Measurements from ENCODE around the gene AK2. TPM values are rescaled to one million over a fixed set of nuclear protein-coding genes. Genes with fewer than 3 reads are reported as not detected.

The AK2 gene
- total RNA-seq, 4 donors from 2014 or later: 70.2 to 108 (median 80.7) TPM

DNA sequence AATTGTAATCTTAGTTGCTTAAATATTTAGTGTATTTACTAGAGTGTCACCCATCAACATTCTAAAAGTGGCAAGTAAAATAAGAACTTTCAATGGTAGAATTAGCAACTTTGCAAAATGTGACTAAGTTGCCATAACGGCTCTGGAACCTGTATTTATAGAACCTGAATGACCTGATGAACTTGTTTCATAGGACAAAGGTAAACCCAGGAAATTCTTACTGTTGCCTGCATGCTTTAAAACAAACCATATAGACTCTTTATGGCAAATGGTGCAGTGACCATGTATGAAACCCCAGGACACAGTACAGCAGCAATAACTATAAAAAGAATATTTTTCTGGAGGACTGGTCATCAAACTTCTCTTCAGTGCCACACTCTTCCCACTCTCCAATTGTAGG lies 22.9 kb downstream of the AK2 start:
- no peak overlapping the region for H3K27ac ChIP-seq (replicated peaks in 1 of 4)
- intact Hi-C loops (cut with DNase I): no loop called here
- no peaks in the 10 kb centered on the region for H3K9me3 ChIP-seq
- TF ChIP-seq, protein P1, sequence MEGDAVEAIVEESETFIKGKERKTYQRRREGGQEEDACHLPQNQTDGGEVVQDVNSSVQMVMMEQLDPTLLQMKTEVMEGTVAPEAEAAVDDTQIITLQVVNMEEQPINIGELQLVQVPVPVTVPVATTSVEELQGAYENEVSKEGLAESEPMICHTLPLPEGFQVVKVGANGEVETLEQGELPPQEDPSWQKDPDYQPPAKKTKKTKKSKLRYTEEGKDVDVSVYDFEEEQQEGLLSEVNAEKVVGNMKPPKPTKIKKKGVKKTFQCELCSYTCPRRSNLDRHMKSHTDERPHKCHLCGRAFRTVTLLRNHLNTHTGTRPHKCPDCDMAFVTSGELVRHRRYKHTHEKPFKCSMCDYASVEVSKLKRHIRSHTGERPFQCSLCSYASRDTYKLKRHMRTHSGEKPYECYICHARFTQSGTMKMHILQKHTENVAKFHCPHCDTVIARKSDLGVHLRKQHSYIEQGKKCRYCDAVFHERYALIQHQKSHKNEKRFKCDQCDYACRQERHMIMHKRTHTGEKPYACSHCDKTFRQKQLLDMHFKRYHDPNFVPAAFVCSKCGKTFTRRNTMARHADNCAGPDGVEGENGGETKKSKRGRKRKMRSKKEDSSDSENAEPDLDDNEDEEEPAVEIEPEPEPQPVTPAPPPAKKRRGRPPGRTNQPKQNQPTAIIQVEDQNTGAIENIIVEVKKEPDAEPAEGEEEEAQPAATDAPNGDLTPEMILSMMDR (IDR thresholded peaks at IDR 0.05): no peak
- TF ChIP-seq POLR2AphosphoS5 (IDR thresholded peaks at IDR 0.05): no peak
- TF ChIP-seq EP300 (IDR thresholded peaks at IDR 0.05): no peak
- TF ChIP-seq POLR2A (IDR thresholded peaks at IDR 0.05; ENCODE audit: low read depth): no peak
- H3K36me3 ChIP-seq: peaks cover 4 to 63% (median 45%) of the 10 kb centered on the region in 4 donors
- no peak for DNase-seq (ENCODE audit: extremely low spot score)
- H3K4me3 ChIP-seq: no peak overlapping the region
- peaks cover 31 to 37% (median 34%) of the 10 kb centered on the region in 4 donors for H3K4me1 ChIP-seq
- H3K27me3 ChIP-seq: no peaks in the 10 kb centered on the region
- WGBS: 56% methylated on average over 1 of the region's 1 CpG

DNA sequence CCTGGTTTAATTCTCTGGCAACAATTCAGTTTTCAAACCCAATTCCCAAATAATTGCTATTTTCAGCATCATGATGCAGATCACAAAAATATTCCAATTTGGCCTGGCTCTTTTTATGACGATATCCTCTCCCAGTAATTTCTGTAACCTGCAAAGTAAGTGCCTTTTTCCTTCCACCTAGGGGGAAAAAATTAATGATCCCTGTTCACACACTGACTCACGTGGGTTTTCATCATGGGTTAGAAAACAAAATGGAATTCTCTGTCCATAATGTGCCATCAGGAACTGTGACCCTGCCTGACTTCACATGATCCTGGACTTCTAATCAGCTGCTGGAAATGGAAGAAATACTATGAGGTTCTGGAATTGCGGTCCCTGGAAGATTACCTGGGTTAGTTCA lies 24.5 kb downstream of the AK2 start:
- no peak overlapping the region for H3K4me3 ChIP-seq
- peaks cover 35 to 53% (median 40%) of the 10 kb centered on the region in 4 donors for H3K4me1 ChIP-seq
- intact Hi-C loops (cut with DNase I): no loop called here
- WGBS: 51% methylated on average over 3 of the region's 3 CpGs
- no peaks in the 10 kb centered on the region for H3K9me3 ChIP-seq
- H3K27ac ChIP-seq (replicated peaks in 1 of 4): peak overlapping the region; percentile 52 to 83 (median 72)
- TF ChIP-seq, protein P1 (IDR thresholded peaks at IDR 0.05): no peak
- TF ChIP-seq POLR2A (IDR thresholded peaks at IDR 0.05; ENCODE audit: low read depth) (no peak), EP300 (IDR thresholded peaks at IDR 0.05) (no peak), POLR2AphosphoS5 (IDR thresholded peaks at IDR 0.05) (no peak)
- no peak for DNase-seq (ENCODE audit: extremely low spot score)
- H3K27me3 ChIP-seq: no peaks in the 10 kb centered on the region
- peaks cover 7 to 59% (median 39%) of the 10 kb centered on the region in 4 donors for H3K36me3 ChIP-seq

DNA sequence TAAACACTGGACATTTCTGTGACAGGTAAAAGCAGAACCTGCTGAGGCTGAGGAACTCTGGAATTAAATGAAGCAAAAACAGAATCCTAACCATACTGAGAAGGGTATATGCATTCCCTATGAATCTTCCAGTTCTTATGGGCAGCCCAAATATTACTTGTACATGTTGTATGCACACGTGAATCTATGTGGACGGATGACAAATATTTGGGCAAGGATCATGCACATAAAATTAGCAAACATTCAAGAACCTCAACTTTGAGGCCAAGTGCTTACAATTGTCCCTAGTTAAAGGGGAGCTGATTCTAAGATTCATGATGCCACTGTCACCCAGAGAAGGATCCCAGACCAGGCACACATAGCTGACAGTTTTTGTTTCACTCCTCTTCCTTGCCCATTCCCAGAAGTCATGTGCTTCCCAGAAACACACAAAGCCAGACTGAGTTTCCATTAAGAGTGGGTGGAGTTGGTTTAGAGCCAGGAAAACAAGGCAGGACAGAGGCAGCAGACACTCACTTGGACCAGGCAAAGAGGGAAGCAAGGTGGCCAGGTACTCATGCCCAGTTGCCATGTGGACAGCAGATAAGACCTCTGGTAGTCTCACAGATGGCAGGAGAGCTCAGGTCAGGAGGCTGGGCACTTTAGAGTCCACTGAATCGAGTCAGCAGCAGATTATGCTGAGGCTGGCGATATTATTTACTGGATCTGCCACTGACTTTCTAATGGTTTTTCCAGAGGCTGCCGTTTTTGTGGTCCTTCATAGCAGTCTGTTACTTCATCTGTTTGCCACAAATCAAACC lies 25.6 kb downstream of the AK2 start:
- peak overlapping the region; percentile 52 to 83 (median 72) for H3K27ac ChIP-seq (replicated peaks in 1 of 4)
- 38% methylated on average over 5 of the region's 5 CpGs for WGBS
- DNase-seq (ENCODE audit: extremely low spot score): no peak
- no peak overlapping the region for H3K4me3 ChIP-seq
- TF ChIP-seq POLR2AphosphoS5 (IDR thresholded peaks at IDR 0.05): peak; percentile 73 to 88
- TF ChIP-seq POLR2A (IDR thresholded peaks at IDR 0.05; ENCODE audit: low read depth): no peak
- TF ChIP-seq, protein P1 (IDR thresholded peaks at IDR 0.05): no peak
- peak; percentile 55 for TF ChIP-seq EP300 (IDR thresholded peaks at IDR 0.05)
- intact Hi-C loops (cut with DNase I): no loop called here
- peaks cover 39 to 59% (median 44%) of the 10 kb centered on the region in 4 donors for H3K4me1 ChIP-seq
- no peaks in the 10 kb centered on the region for H3K9me3 ChIP-seq
- no peaks in the 10 kb centered on the region for H3K27me3 ChIP-seq
- peaks cover 7 to 56% (median 37%) of the 10 kb centered on the region in 4 donors for H3K36me3 ChIP-seq

DNA sequence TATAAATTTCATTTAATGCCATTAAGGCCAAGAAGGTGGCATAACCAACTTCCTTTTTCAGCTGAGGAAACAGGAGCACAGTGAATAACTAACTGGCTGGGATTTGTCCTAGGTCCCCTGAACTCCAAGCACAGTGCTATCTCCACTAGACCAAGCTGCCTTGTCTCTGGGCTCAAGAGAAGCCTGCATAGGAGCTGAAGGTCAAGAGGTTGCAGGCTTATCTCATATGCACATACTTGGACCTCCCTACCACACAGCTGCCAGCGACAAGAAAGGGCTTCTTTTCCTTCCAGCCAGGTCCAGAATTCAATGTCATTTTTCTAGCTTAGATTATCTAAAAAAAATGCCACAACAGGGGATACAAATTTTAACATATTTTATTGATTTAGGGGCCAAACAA lies 27.1 kb downstream of the AK2 start:
- no peak for DNase-seq (ENCODE audit: extremely low spot score)
- no peak overlapping the region for H3K27ac ChIP-seq (replicated peaks in 1 of 4)

More for the DNA sequence above, 27.1 kb downstream of the AK2 start:
- intact Hi-C loops (cut with DNase I): loop anchor here (5.0 kb wide), 2 partner anchors 42 to 72 kb away; no protein-coding TSS in a partner anchor
- Histone ChIP-seq H3K27me3 (no peaks in the 10 kb centered on the region), H3K9me3 (no peaks in the 10 kb centered on the region), H3K4me3 (no peak overlapping the region), H3K36me3 (peaks cover 7 to 46% (median 34%) of the 10 kb centered on the region in 4 donors), H3K4me1 (peaks cover 39 to 68% (median 46%) of the 10 kb centered on the region in 4 donors)
- TF ChIP-seq POLR2A (IDR thresholded peaks at IDR 0.05; ENCODE audit: low read depth): no peak
- no peak for TF ChIP-seq POLR2AphosphoS5 (IDR thresholded peaks at IDR 0.05)
- 70% methylated on average over 1 of the region's 1 CpG for WGBS

All from esophagus muscularis mucosa (tissue), 4 donors.